Stimulated activated CD8-positive, alpha-beta memory T cell treated with anti-CD3 and anti-CD28 coated beads, Interleukin-15, amount 100 ng/mL, for 4 hours (primary cell): ENCODE results near the gene BRIP1.
"Not testable (repeated sequence)": the region's sequence is repeated elsewhere in the genome, so short reads cannot be mapped to it uniquely, and the experiment has no call there.

ENCODE experiments used
- DNase-seq, 2 donors: peaks; one replicate each; pipeline ENCODE4 v3.0.0-alpha.2; 2020; ENCODE audit warnings: low read depth in 2 of 2

BRIP1 gene

GRCh38 chr17:61828694-61829093 lies 34.6 kb downstream of the BRIP1 start:
- DNase-seq = no peak

- DNase-seq = no peak
These were observed 35.5 kb downstream of the BRIP1 start for GRCh38 chr17:61827649-61828395.

GRCh38 chr17:61826866-61827265 lies 36.5 kb downstream of the BRIP1 start:
- DNase-seq = not testable (repeated sequence)

GRCh38 chr17:61826198-61826597 lies 37.1 kb downstream of the BRIP1 start:
- DNase-seq = not testable (repeated sequence)

GRCh38 chr17:61825448-61826137 lies 37.7 kb downstream of the BRIP1 start:
- DNase-seq = no peak

- DNase-seq = no peak
These were observed 40.7 kb downstream of the BRIP1 start for GRCh38 chr17:61822326-61823285.

GRCh38 chr17:61821655-61822054 lies 41.7 kb downstream of the BRIP1 start:
- no peak for DNase-seq

GRCh38 chr17:61819265-61819664 lies 44.1 kb downstream of the BRIP1 start:
- not testable (repeated sequence) for DNase-seq

GRCh38 chr17:61818225-61818624 lies 45.1 kb downstream of the BRIP1 start:
- DNase-seq = no peak

GRCh38 chr17:61817452-61817851 lies 45.9 kb downstream of the BRIP1 start:
- DNase-seq = no peak

GRCh38 chr17:61816538-61816937 lies 46.8 kb downstream of the BRIP1 start:
- DNase-seq = no peak

- DNase-seq = no peak
These were observed 47.3 kb downstream of the BRIP1 start for GRCh38 chr17:61815863-61816503.

GRCh38 chr17:61814485-61814884 lies 48.8 kb downstream of the BRIP1 start:
- no peak for DNase-seq

- no peak for DNase-seq
These were observed 50.1 kb downstream of the BRIP1 start for GRCh38 chr17:61813211-61813610.

- DNase-seq = no peak
These were observed 50.6 kb downstream of the BRIP1 start for GRCh38 chr17:61812747-61813146.

GRCh38 chr17:61809816-61810392 lies 53.4 kb downstream of the BRIP1 start:
- DNase-seq = no peak

GRCh38 chr17:61808442-61808841 lies 54.9 kb downstream of the BRIP1 start:
- no peak for DNase-seq

- DNase-seq = no peak
These were observed 56.4 kb downstream of the BRIP1 start for GRCh38 chr17:61806936-61807335.

- no peak for DNase-seq
These were observed 57.1 kb downstream of the BRIP1 start for GRCh38 chr17:61806081-61806828.

GRCh38 chr17:61805399-61805798 lies 57.9 kb downstream of the BRIP1 start:
- DNase-seq = no peak

- no peak for DNase-seq
These were observed 59.5 kb downstream of the BRIP1 start for GRCh38 chr17:61803796-61804195.
